CD4-positive, alpha-beta memory T cell (primary cell): ENCODE results near the gene XPNPEP2. TPM values are rescaled to one million over a fixed set of nuclear protein-coding genes. Genes with fewer than 3 reads are reported as not detected.

ENCODE experiments used
- CTCF ChIA-PET: fragments of 350-600 bp; sonication (Branson Sonifier 250); formaldehyde crosslinking; loops from one replicate; lab custom pipeline; 2021; ENCODE audit warnings: inconsistent platforms; ENCODE audit not compliant: partially characterized antibody; lab: Charles Lee
- POLR2A ChIA-PET: fragments of 350-600 bp; sonication (Branson Sonifier 250); formaldehyde crosslinking; loops from one replicate; lab custom pipeline; 2021; ENCODE audit not compliant: partially characterized antibody; lab: Charles Lee
- DNase-seq, 5 donors: peaks; one replicate each; pipeline versions ENCODE4 v3.0.0 to v3.0.0-alpha.2; 2020 to 2022; ENCODE audit warnings: mixed read lengths in 1 of 5
- H3K27ac ChIP-seq: one replicate; pipeline ENCODE4 v1.7.0; 2013; ENCODE audit warnings: low read depth, low read length
- H3K27me3 ChIP-seq: 2 replicates; pipeline ENCODE4 v1.7.0; 2013; ENCODE audit warnings: mild to moderate bottlenecking, low read length, moderate library complexity; ENCODE audit not compliant: insufficient read depth
- H3K36me3 ChIP-seq: 2 replicates; pipeline ENCODE4 v1.7.0; 2013; ENCODE audit warnings: mild to moderate bottlenecking, low read length, moderate library complexity; ENCODE audit not compliant: insufficient read depth
- H3K4me1 ChIP-seq: 2 replicates; pipeline ENCODE4 v1.7.0; 2013; ENCODE audit warnings: mild to moderate bottlenecking, low read length, moderate library complexity; ENCODE audit not compliant: insufficient read depth
- H3K4me3 ChIP-seq, 2 donors: one replicate each; pipeline ENCODE4 v1.7.0; 2013; ENCODE audit warnings: low read length in 2 of 2, mild to moderate bottlenecking in 1 of 2
- H3K9me3 ChIP-seq, 2 donors: one replicate each; pipeline ENCODE4 v1.7.0; 2013; ENCODE audit warnings: low read length in 2 of 2, control low read depth in 1 of 2; ENCODE audit not compliant: control insufficient read depth in 1 of 2
- H3K27ac Mint-ChIP-seq, 7 donors: one replicate each; pipeline ENCODE4 v1.8.0; 2020 to 2021; ENCODE audit warnings: mixed read lengths in 7 of 7, mild to moderate bottlenecking in 6 of 7, inconsistent platforms in 3 of 7, moderate library complexity in 3 of 7
- H3K27me3 Mint-ChIP-seq, 2 donors: one replicate each; pipeline ENCODE4 v1.8.0; 2020 to 2021; ENCODE audit warnings: mixed read lengths in 2 of 2
- H3K36me3 Mint-ChIP-seq, 2 donors: one replicate each; pipeline ENCODE4 v1.8.0; 2020 to 2021; ENCODE audit warnings: mixed read lengths in 2 of 2, inconsistent platforms in 1 of 2, mild to moderate bottlenecking in 1 of 2
- H3K4me1 Mint-ChIP-seq, 4 donors: one replicate each; pipeline ENCODE4 v1.8.0; 2020 to 2021; ENCODE audit warnings: mixed read lengths in 4 of 4, mild to moderate bottlenecking in 1 of 4
- H3K4me3 Mint-ChIP-seq, 8 donors: one replicate each; pipeline ENCODE4 v1.8.0; 2020 to 2021; ENCODE audit warnings: mixed read lengths in 8 of 8, mild to moderate bottlenecking in 7 of 8, moderate library complexity in 6 of 8, inconsistent platforms in 3 of 8
- H3K9me3 Mint-ChIP-seq, 8 donors: one replicate each; pipeline ENCODE4 v1.8.0; 2020 to 2021; ENCODE audit warnings: mixed read lengths in 8 of 8, mild to moderate bottlenecking in 5 of 8, inconsistent platforms in 3 of 8, moderate library complexity in 1 of 8
- intact Hi-C: fragments of 100-400 bp; cut with micrococcal nuclease; formaldehyde crosslinking; loops from one replicate; pipeline ENCODE4 v1.15.1; 2023
- polyA plus RNA-seq, 2 donors: library from polyadenylated mRNA; unstranded; fragments of 300-500 nt; fragmentation: Illumina TruSeq; gene quantifications; one replicate each; pipeline ENCODE4 v1.2.3, GENCODE V29; 2021
- total RNA-seq, 2 experiments: library from RNA; stranded (reverse); gene quantifications; one replicate each; pipeline ENCODE4 v1.2.3, GENCODE V29; 2021

XPNPEP2 gene
- total and polyA plus RNA-seq, 4 experiments from 2014 or later, result 0.32 to 0.90 (median 0.41) TPM

GRCh38 chrX:129772796-129773431, 34.1 kb downstream of the XPNPEP2 start:
- Histone ChIP-seq H3K27ac (peak overlapping the region; percentile 26), H3K36me3 (no peaks in the 10 kb centered on the region), H3K4me3 (no peak overlapping the region), H3K27me3 (no peaks in the 10 kb centered on the region), H3K9me3 (no peaks in the 10 kb centered on the region), H3K4me1 (peaks cover 92% of the 10 kb centered on the region)
- peak in 2 of 5 donors; percentile 31 to 69 for DNase-seq
- ChIA-PET POLR2A (interaction anchor here (1.0 to 39.3 kb wide), 3 partner anchors 5 to 26 kb away, joined by 3 to 1390 read pairs (median 1390); partner anchors contain the start of gene SASH3), CTCF (interaction anchor here (0.6 to 4.1 kb wide), 6 partner anchors 8 to 50 kb away, joined by 3 to 30 read pairs (median 8); partner anchors contain the start of gene SASH3)
- Mint-ChIP-seq H3K36me3 (no peaks in the 10 kb centered on the region), H3K27ac (peak overlapping the region; percentile 86 to 96 (median 94)), H3K4me1 (peaks cover 45 to 92% (median 69%) of the 10 kb centered on the region in 4 donors), H3K27me3 (no peaks in the 10 kb centered on the region), H3K9me3 (no peaks in the 10 kb centered on the region), H3K4me3 (peak overlapping the region in 7 of 8 donors; percentile 59 to 84 (median 72))
- intact Hi-C loops, result no loop called here

- H3K27me3 Mint-ChIP-seq, result no peaks in the 10 kb centered on the region
- intact Hi-C loops, result no loop called here
- POLR2A ChIA-PET, result interaction anchor here (1.0 to 39.3 kb wide), 3 partner anchors 6 to 27 kb away, joined by 3 to 1390 read pairs (median 1390); partner anchors contain the start of gene SASH3
- H3K36me3 Mint-ChIP-seq, result no peaks in the 10 kb centered on the region
- no peak overlapping the region for H3K4me3 ChIP-seq
- H3K36me3 ChIP-seq, result no peaks in the 10 kb centered on the region
- H3K27ac Mint-ChIP-seq, result peak overlapping the region; percentile 50 to 96 (median 86)
- CTCF ChIA-PET, result interaction anchor here (1.6 to 4.1 kb wide), 4 partner anchors 7 to 49 kb away, joined by 4 to 30 read pairs (median 11); partner anchors contain the start of gene SASH3
- peaks cover 92% of the 10 kb centered on the region for H3K4me1 ChIP-seq
- no peaks in the 10 kb centered on the region for H3K27me3 ChIP-seq
- H3K4me3 Mint-ChIP-seq, result peak overlapping the region in 7 of 8 donors; percentile 2 to 83 (median 41)
- no peaks in the 10 kb centered on the region for H3K9me3 ChIP-seq
- peak in 1 of 5 donors; percentile 58 for DNase-seq
- peak overlapping the region; percentile 26 for H3K27ac ChIP-seq
- H3K9me3 Mint-ChIP-seq, result no peaks in the 10 kb centered on the region
- H3K4me1 Mint-ChIP-seq, result peaks cover 42 to 90% (median 65%) of the 10 kb centered on the region in 4 donors
Measured at GRCh38 chrX:129773649-129774458, 35.1 kb downstream of the XPNPEP2 start.

GRCh38 chrX:129777218-129778030, 38.6 kb downstream of the XPNPEP2 start:
- POLR2A ChIA-PET, result interaction anchor here (0.8 to 39.3 kb wide), 6 partner anchors 8 to 176 kb away, joined by 3 to 1390 read pairs (median 12); partner anchors contain the start of genes SASH3 and UTP14A
- peaks cover 37 to 86% (median 63%) of the 10 kb centered on the region in 4 donors for H3K4me1 Mint-ChIP-seq
- peak overlapping the region in 1 of 2 donors; percentile 59 for H3K4me3 ChIP-seq
- intact Hi-C loops, result loop anchor here (1.0 kb wide), 1 partner anchor 8 kb away; no protein-coding TSS in a partner anchor
- H3K4me3 Mint-ChIP-seq, result peak overlapping the region; percentile 80 to 90 (median 84)
- H3K36me3 ChIP-seq, result no peaks in the 10 kb centered on the region
- H3K36me3 Mint-ChIP-seq, result peaks cover 4 to 20% of the 10 kb centered on the region in 2 donors
- H3K4me1 ChIP-seq, result peaks cover 70% of the 10 kb centered on the region
- peak overlapping the region; percentile 86 to 97 (median 93) for H3K27ac Mint-ChIP-seq
- peak; percentile 74 to 82 (median 80) for DNase-seq
- H3K9me3 Mint-ChIP-seq, result no peaks in the 10 kb centered on the region
- H3K27me3 Mint-ChIP-seq, result no peaks in the 10 kb centered on the region
- CTCF ChIA-PET, result interaction anchor here (1.2 to 4.4 kb wide), 9 partner anchors 9 to 52 kb away, joined by 3 to 21 read pairs (median 5); no protein-coding TSS in a partner anchor
- no peaks in the 10 kb centered on the region for H3K9me3 ChIP-seq
- H3K27me3 ChIP-seq, result no peaks in the 10 kb centered on the region
- peak overlapping the region; percentile 62 for H3K27ac ChIP-seq

- H3K4me1 ChIP-seq, result peaks cover 70% of the 10 kb centered on the region
- peak overlapping the region; percentile 62 for H3K27ac ChIP-seq
- intact Hi-C loops, result no loop called here
- no peaks in the 10 kb centered on the region for H3K9me3 ChIP-seq
- H3K36me3 Mint-ChIP-seq, result peaks cover 18 to 35% of the 10 kb centered on the region in 2 donors
- H3K4me3 ChIP-seq, result peak overlapping the region; percentile 75 to 86
- POLR2A ChIA-PET, result interaction anchor here (0.6 to 39.3 kb wide), 10 partner anchors 6 to 457 kb away, joined by 3 to 1390 read pairs (median 4); partner anchors contain the start of gene SASH3
- DNase-seq, result no peak
- H3K27me3 Mint-ChIP-seq, result no peaks in the 10 kb centered on the region
- no peaks in the 10 kb centered on the region for H3K9me3 Mint-ChIP-seq
- H3K27me3 ChIP-seq, result no peaks in the 10 kb centered on the region
- H3K4me1 Mint-ChIP-seq, result peaks cover 35 to 87% (median 64%) of the 10 kb centered on the region in 4 donors
- CTCF ChIA-PET, result interaction anchor here (0.9 to 5.2 kb wide), 6 partner anchors 7 to 54 kb away, joined by 5 to 30 read pairs (median 16); no protein-coding TSS in a partner anchor
- peaks cover 12% of the 10 kb centered on the region for H3K36me3 ChIP-seq
- H3K4me3 Mint-ChIP-seq, result peak overlapping the region; percentile 81 to 97 (median 88)
- peak overlapping the region; percentile 86 to 95 (median 92) for H3K27ac Mint-ChIP-seq
Measured at GRCh38 chrX:129779086-129779672, 40.4 kb downstream of the XPNPEP2 start.

- peak within 1 kb of the TSS; percentile 62 for H3K27ac ChIP-seq
- H3K27me3 ChIP-seq, result no peaks in the 10 kb centered on the region
- H3K4me3 ChIP-seq, result peak within 1 kb of the TSS; percentile 75 to 86
- ChIA-PET POLR2A (interaction anchor here (0.7 to 39.3 kb wide), 7 partner anchors 6 to 102 kb away, joined by 3 to 1390 read pairs (median 6); partner anchors contain the start of gene SASH3), CTCF (interaction anchor here (0.6 to 5.2 kb wide), 6 partner anchors 8 to 309 kb away, joined by 3 to 30 read pairs (median 10); no protein-coding TSS in a partner anchor)
- H3K4me1 Mint-ChIP-seq, result peaks cover 37 to 87% (median 65%) of the 10 kb centered on the region in 4 donors
- peaks cover 16% of the 10 kb centered on the region for H3K36me3 ChIP-seq
- H3K9me3 ChIP-seq, result no peaks in the 10 kb centered on the region
- no peaks in the 10 kb centered on the region for H3K9me3 Mint-ChIP-seq
- H3K36me3 Mint-ChIP-seq, result peaks cover 22 to 40% of the 10 kb centered on the region in 2 donors
- peak within 1 kb of the TSS; percentile 81 to 97 (median 88) for H3K4me3 Mint-ChIP-seq
- peak; percentile 61 to 84 (median 65) for DNase-seq
- intact Hi-C loops, result loop anchor here (2.0 to 5.0 kb wide), 3 partner anchors 19 to 43 kb away; partner anchors contain the start of gene XPNPEP2
- H3K27me3 Mint-ChIP-seq, result no peaks in the 10 kb centered on the region
- H3K4me1 ChIP-seq, result peaks cover 70% of the 10 kb centered on the region
- H3K27ac Mint-ChIP-seq, result peak within 1 kb of the TSS; percentile 86 to 95 (median 92)
Measured at GRCh38 chrX:129779747-129780146, 41.0 kb downstream of the XPNPEP2 start, which contains the start of gene SASH3. SASH3 (plus strand) TSS chrX:129779949; CDS start chrX:129780098, 149 bp downstream.
